Endodermal cell (in vitro differentiated cells): Measurements from ENCODE around the gene MYLIP. TPM values are rescaled to one million over a fixed set of nuclear protein-coding genes. Genes with fewer than 3 reads are reported as not detected.

Experiments used
- DNase-seq: peaks from one replicate; pipeline ENCODE4 v3.0.0-alpha.2; 2017
- H3K27ac ChIP-seq: 2 replicates; pipeline ENCODE4 v1.5.1; 2013; ENCODE audit warnings: mild to moderate bottlenecking, low read depth, low read length, moderate library complexity
- H3K27me3 ChIP-seq: 2 replicates; pipeline ENCODE4 v1.6.1; 2013; ENCODE audit warnings: mild to moderate bottlenecking, low read length, moderate library complexity; ENCODE audit not compliant: insufficient read depth, control insufficient read depth, poor library complexity, severe bottlenecking
- H3K36me3 ChIP-seq: 2 replicates; pipeline ENCODE4 v1.7.0; 2013; ENCODE audit warnings: mild to moderate bottlenecking, low read length, moderate library complexity; ENCODE audit not compliant: control insufficient read depth, insufficient read depth
- H3K4me1 ChIP-seq: one replicate; pipeline ENCODE4 v1.7.0; 2013; ENCODE audit warnings: low read length; ENCODE audit not compliant: control insufficient read depth, insufficient read depth
- H3K4me3 ChIP-seq: 2 replicates; pipeline ENCODE4 v1.5.1; 2013; ENCODE audit warnings: mild to moderate bottlenecking, low read length, moderate library complexity
- H3K9ac ChIP-seq: 2 replicates; pipeline ENCODE4 v1.6.1; 2013; ENCODE audit warnings: mild to moderate bottlenecking, low read length, moderate library complexity; ENCODE audit not compliant: poor library complexity, severe bottlenecking; ENCODE audit errors: extremely low read depth
- H3K9me3 ChIP-seq: 2 replicates; pipeline ENCODE4 v1.6.1; 2013; ENCODE audit warnings: mild to moderate bottlenecking, low read length, moderate library complexity; ENCODE audit not compliant: control insufficient read depth
- H3K27ac Mint-ChIP-seq: 2 replicates; pipeline ENCODE4 v1.8.0; 2020; ENCODE audit warnings: mixed read lengths
- H3K27me3 Mint-ChIP-seq: 2 replicates; pipeline ENCODE4 v1.8.0; 2021; ENCODE audit warnings: mild to moderate bottlenecking, mixed read lengths; ENCODE audit not compliant: insufficient read depth
- H3K36me3 Mint-ChIP-seq: 2 replicates; pipeline ENCODE4 v1.8.0; 2020; ENCODE audit warnings: low read depth, mixed read lengths
- H3K4me1 Mint-ChIP-seq: 2 replicates; pipeline ENCODE4 v1.8.0; 2020; ENCODE audit warnings: mixed read lengths
- H3K4me3 Mint-ChIP-seq: 2 replicates; pipeline ENCODE4 v1.8.0; 2020; ENCODE audit warnings: mild to moderate bottlenecking, moderate library complexity, mixed read lengths
- H3K9me3 Mint-ChIP-seq: 2 replicates; pipeline ENCODE4 v1.8.0; 2020; ENCODE audit warnings: mild to moderate bottlenecking, mixed read lengths
- WGBS, 2 experiments: methylation state at CpG; one replicate each; pipeline versions ENCODE4 v1.1.5 to v1.1.7; 2013; ENCODE audit warnings: missing lambda C conversion rate in 2 of 2, mixed read lengths in 1 of 2; ENCODE audit not compliant: insufficient coverage in 1 of 2, insufficient read length in 1 of 2; 5-methylcytosine and 5-hydroxymethylcytosine counted together
- total RNA-seq, 2 donors: library from RNA; stranded (reverse); fragmentation: NEBNext Ultra II Directional in 1 of 2; extraction: Animal tissue kit (Norgen Biotek cat#: 25700) in 1 of 2; gene quantifications; 2 replicates in 1 of 2; 3 replicates in 1 of 2; pipeline ENCODE4 v1.2.1, GENCODE V29; 2021
- TF ChIP-seq, protein P1 (sequence below): fragments of 200-600 bp; sonication (generic); conservative IDR thresholded peaks from 2 replicates; pipeline ENCODE4 v1.5.0; 2021; ENCODE audit warnings: antibody characterized with exemption, mild to moderate bottlenecking

The MYLIP gene
- total RNA-seq, 2 donors from 2014 or later, result 25.8 to 30.2 TPM

DNA sequence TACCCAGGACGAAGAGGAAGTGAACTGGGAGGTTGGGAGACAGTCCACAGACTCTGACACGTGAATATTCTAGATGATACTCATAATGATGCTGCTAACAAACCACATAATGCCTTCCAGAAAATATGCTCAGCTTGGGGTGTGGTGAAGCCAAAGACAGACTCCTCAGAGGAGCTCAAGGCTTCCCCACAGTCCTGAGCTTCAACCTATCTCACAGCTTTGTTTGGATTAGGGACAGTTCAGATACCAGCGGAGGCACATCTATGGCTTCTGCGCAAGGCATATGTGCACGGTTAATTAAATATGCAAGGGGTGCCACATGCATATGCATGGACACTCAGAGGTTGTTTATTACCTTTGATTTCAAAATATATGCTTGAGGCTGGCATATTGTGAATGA, 30.7 kb upstream of the MYLIP start:
- Histone ChIP-seq H3K27ac (no peak overlapping the region), H3K9me3 (no peaks in the 10 kb centered on the region), H3K4me3 (no peak overlapping the region), H3K4me1 (no peaks in the 10 kb centered on the region), H3K27me3 (no peaks in the 10 kb centered on the region), H3K9ac (no peak overlapping the region), H3K36me3 (no peaks in the 10 kb centered on the region)
- 90 to 93% methylated on average over 4 to 5 of the region's 5 CpGs for WGBS, 2 experiments
- TF ChIP-seq, protein P1, sequence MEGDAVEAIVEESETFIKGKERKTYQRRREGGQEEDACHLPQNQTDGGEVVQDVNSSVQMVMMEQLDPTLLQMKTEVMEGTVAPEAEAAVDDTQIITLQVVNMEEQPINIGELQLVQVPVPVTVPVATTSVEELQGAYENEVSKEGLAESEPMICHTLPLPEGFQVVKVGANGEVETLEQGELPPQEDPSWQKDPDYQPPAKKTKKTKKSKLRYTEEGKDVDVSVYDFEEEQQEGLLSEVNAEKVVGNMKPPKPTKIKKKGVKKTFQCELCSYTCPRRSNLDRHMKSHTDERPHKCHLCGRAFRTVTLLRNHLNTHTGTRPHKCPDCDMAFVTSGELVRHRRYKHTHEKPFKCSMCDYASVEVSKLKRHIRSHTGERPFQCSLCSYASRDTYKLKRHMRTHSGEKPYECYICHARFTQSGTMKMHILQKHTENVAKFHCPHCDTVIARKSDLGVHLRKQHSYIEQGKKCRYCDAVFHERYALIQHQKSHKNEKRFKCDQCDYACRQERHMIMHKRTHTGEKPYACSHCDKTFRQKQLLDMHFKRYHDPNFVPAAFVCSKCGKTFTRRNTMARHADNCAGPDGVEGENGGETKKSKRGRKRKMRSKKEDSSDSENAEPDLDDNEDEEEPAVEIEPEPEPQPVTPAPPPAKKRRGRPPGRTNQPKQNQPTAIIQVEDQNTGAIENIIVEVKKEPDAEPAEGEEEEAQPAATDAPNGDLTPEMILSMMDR, result no peak
- Mint-ChIP-seq H3K4me1 (no peaks in the 10 kb centered on the region), H3K9me3 (peaks cover 1% of the 10 kb centered on the region), H3K27ac (no peak overlapping the region), H3K4me3 (no peak overlapping the region), H3K27me3 (peaks cover 5% of the 10 kb centered on the region), H3K36me3 (no peaks in the 10 kb centered on the region)
- DNase-seq, result no peak

GRCh38 chr6:16102208-16102607, 26.7 kb upstream of the MYLIP start:
- H3K4me1 Mint-ChIP-seq, result no peaks in the 10 kb centered on the region
- 83 to 85% methylated on average over 1 to 3 of the region's 3 CpGs for WGBS, 2 experiments
- Histone ChIP-seq H3K27me3 (no peaks in the 10 kb centered on the region), H3K36me3 (no peaks in the 10 kb centered on the region), H3K9me3 (no peaks in the 10 kb centered on the region), H3K4me3 (no peak overlapping the region), H3K27ac (no peak overlapping the region), H3K4me1 (no peaks in the 10 kb centered on the region), H3K9ac (no peak overlapping the region)
- TF ChIP-seq, protein P1, result no peak
- H3K27ac Mint-ChIP-seq, result no peak overlapping the region
- no peak overlapping the region for H3K4me3 Mint-ChIP-seq
- no peaks in the 10 kb centered on the region for H3K36me3 Mint-ChIP-seq
- H3K27me3 Mint-ChIP-seq, result peaks cover 5% of the 10 kb centered on the region
- no peak for DNase-seq
- H3K9me3 Mint-ChIP-seq, result peaks cover 1% of the 10 kb centered on the region

DNA sequence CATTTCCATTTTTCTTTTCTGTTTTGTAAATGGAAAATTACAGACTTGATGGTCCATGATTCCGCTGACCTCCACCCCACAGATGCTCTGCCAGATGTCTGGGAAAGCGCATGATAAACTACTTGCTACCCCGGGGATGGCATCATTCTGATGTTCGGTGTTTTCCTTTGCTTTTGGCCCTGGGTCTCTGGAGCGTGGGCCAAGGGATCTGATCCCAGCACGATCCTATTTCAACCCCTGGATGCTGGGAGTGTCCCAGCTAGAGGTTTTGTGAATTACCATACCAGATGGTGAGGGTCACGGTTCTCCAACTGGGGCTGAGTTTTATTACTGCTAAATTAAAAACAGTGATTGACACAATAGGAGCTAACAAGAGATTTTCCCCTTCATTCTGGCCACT, 25.2 kb upstream of the MYLIP start:
- Histone ChIP-seq H3K36me3 (no peaks in the 10 kb centered on the region), H3K9me3 (no peaks in the 10 kb centered on the region), H3K4me3 (no peak overlapping the region), H3K27me3 (no peaks in the 10 kb centered on the region), H3K4me1 (no peaks in the 10 kb centered on the region), H3K9ac (no peak overlapping the region), H3K27ac (no peak overlapping the region)
- TF ChIP-seq, protein P1, result no peak
- Mint-ChIP-seq H3K27ac (no peak overlapping the region), H3K36me3 (no peaks in the 10 kb centered on the region), H3K27me3 (peaks cover 5% of the 10 kb centered on the region), H3K9me3 (peaks cover 1% of the 10 kb centered on the region), H3K4me1 (no peaks in the 10 kb centered on the region), H3K4me3 (no peak overlapping the region)
- no peak for DNase-seq
- WGBS, 2 experiments, result 92% methylated on average over 6 to 7 of the region's 7 CpGs
